Renal cortical epithelial cell (primary cell): ENCODE data around the gene SMIM14. TPM values are rescaled to one million over a fixed set of nuclear protein-coding genes. Genes with fewer than 3 reads are reported as not detected.

Experiments
- DNase-seq: peaks from one replicate; pipeline ENCODE4 v3.0.0-alpha.2; 2011; ENCODE audit warnings: low read depth
- total RNA-seq: library from RNA; depleted of rRNA; stranded (reverse); fragments of >200 nt; gene quantifications from 2 replicates; pipeline ENCODE4 v1.2.3, GENCODE V29; 2014

SMIM14 gene
- total RNA-seq, 1 donor from 2014 or later: 89.7 TPM

GRCh38 chr4:39502019-39502663 lies 136.5 kb downstream of the SMIM14 start:
- peak; percentile 64 for DNase-seq

GRCh38 chr4:39498727-39499020 lies 140.0 kb downstream of the SMIM14 start:
- DNase-seq: no peak

GRCh38 chr4:39497909-39498726 lies 140.5 kb downstream of the SMIM14 start:
- no peak for DNase-seq

Other genes starting within 250 kb of the SMIM14 start
- gene KLB, start 231.9 kb downstream of the SMIM14 start, total RNA-seq: not detected in 2 replicates
- 1,427 and 3,900 TPM in 2 replicates for gene RPL9, start 179.9 kb downstream of the SMIM14 start, total RNA-seq
- gene LIAS, start 179.8 kb downstream of the SMIM14 start, total RNA-seq: 8.5 and 10.4 TPM in 2 replicates
- gene UGDH, start 111.4 kb downstream of the SMIM14 start, total RNA-seq: 317 and 424 TPM in 2 replicates
- 22.7 and 52.9 TPM in 2 replicates for gene UBE2K, start 59.3 kb upstream of the SMIM14 start, total RNA-seq